Activated CD4-positive, alpha-beta T cell treated with anti-CD3 and anti-CD28 coated beads for 48 hours (primary cell): ENCODE measurements around the gene POU6F2.
"Not testable (repeated sequence)": the region's sequence is repeated elsewhere in the genome, so short reads cannot be mapped to it uniquely, and the experiment has no call there.

Experiments used
- DNase-seq: peaks from one replicate; pipeline ENCODE4 v3.0.0-alpha.2; 2020

The POU6F2 gene

GRCh38 chr7:39312254-39312989 lies 334.7 kb downstream of the POU6F2 start:
- no peak for DNase-seq

GRCh38 chr7:39313376-39313775 lies 335.7 kb downstream of the POU6F2 start:
- no peak for DNase-seq

- no peak for DNase-seq
These were observed 336.3 kb downstream of the POU6F2 start for GRCh38 chr7:39313974-39314373.

GRCh38 chr7:39317107-39317506 lies 339.4 kb downstream of the POU6F2 start:
- no peak for DNase-seq

GRCh38 chr7:39317896-39318295 lies 340.2 kb downstream of the POU6F2 start:
- DNase-seq: no peak

GRCh38 chr7:39321245-39321644 lies 343.5 kb downstream of the POU6F2 start:
- no peak for DNase-seq

- DNase-seq: no peak
These were observed 344.3 kb downstream of the POU6F2 start for GRCh38 chr7:39321909-39322498.

- no peak for DNase-seq
These were observed 346.5 kb downstream of the POU6F2 start for GRCh38 chr7:39324139-39324760.

- not testable (repeated sequence) for DNase-seq
These were observed 353.9 kb downstream of the POU6F2 start for GRCh38 chr7:39331607-39332006.

- no peak for DNase-seq
These were observed 354.4 kb downstream of the POU6F2 start for GRCh38 chr7:39332142-39332541.

- DNase-seq: no peak
These were observed 356.0 kb downstream of the POU6F2 start for GRCh38 chr7:39333701-39334100.

GRCh38 chr7:39336442-39336841 lies 358.7 kb downstream of the POU6F2 start:
- DNase-seq: no peak

- DNase-seq: no peak
These were observed 361.0 kb downstream of the POU6F2 start for GRCh38 chr7:39338716-39339115.

- DNase-seq: no peak
These were observed 361.9 kb downstream of the POU6F2 start for GRCh38 chr7:39339591-39339990.

- no peak for DNase-seq
These were observed 363.4 kb downstream of the POU6F2 start for GRCh38 chr7:39341083-39341482.

GRCh38 chr7:39342763-39343162 lies 365.1 kb downstream of the POU6F2 start:
- DNase-seq: no peak

- DNase-seq: no peak
These were observed 371.9 kb downstream of the POU6F2 start for GRCh38 chr7:39349452-39350123.

GRCh38 chr7:39353615-39354376 lies 376.1 kb downstream of the POU6F2 start:
- DNase-seq: no peak

GRCh38 chr7:39355664-39356063 lies 378.0 kb downstream of the POU6F2 start:
- DNase-seq: no peak

- DNase-seq: peak; percentile 2
These were observed 378.6 kb downstream of the POU6F2 start for GRCh38 chr7:39356172-39356925.

- peak; percentile 12 for DNase-seq
These were observed 379.9 kb downstream of the POU6F2 start for GRCh38 chr7:39357648-39358047.

GRCh38 chr7:39360038-39360437 lies 382.3 kb downstream of the POU6F2 start:
- DNase-seq: no peak
